HEK293 (cell line): ENCODE results near the gene NPTX1.

Experiments used
- BCL11B ChIP-seq: fragments of 450-650 bp; formaldehyde crosslinking; IDR thresholded peaks from 2 replicates; pipeline ENCODE4 v1.5.1; 2016; ENCODE audit warnings: low read depth, missing biosample characterization, missing genetic modification characterization
- GLIS1 ChIP-seq: fragments of 450-650 bp; formaldehyde crosslinking; IDR thresholded peaks from 2 replicates; pipeline ENCODE4 v1.5.1; 2016; ENCODE audit warnings: missing biosample characterization, missing genetic modification characterization
- HOXD13 ChIP-seq: sonication (generic); formaldehyde crosslinking; IDR thresholded peaks from 2 replicates; pipeline ENCODE4 v1.8.0; 2022; ENCODE audit warnings: missing genetic modification reagents, borderline replicate concordance
- KLF10 ChIP-seq: fragments of 450-650 bp; IDR thresholded peaks from 2 replicates; pipeline ENCODE4 v1.5.1; 2018; ENCODE audit warnings: missing biosample characterization, mild to moderate bottlenecking, missing genetic modification characterization
- KLF17 ChIP-seq: fragments of 450-650 bp; formaldehyde crosslinking; IDR thresholded peaks from 2 replicates; pipeline ENCODE4 v1.5.1; 2016; ENCODE audit warnings: missing biosample characterization, missing genetic modification characterization
- MEIS1 ChIP-seq: sonication (generic); formaldehyde crosslinking; IDR thresholded peaks from 2 replicates; pipeline ENCODE4 v1.8.1; 2022; ENCODE audit warnings: missing genetic modification reagents, mild to moderate bottlenecking, borderline replicate concordance
- PRDM1 ChIP-seq: fragments of 450-650 bp; formaldehyde crosslinking; IDR thresholded peaks from 2 replicates; pipeline ENCODE4; 2016; ENCODE audit warnings: missing biosample characterization, missing genetic modification characterization
- PRDM10 ChIP-seq: fragments of 450-650 bp; formaldehyde crosslinking; IDR thresholded peaks from 2 replicates; pipeline ENCODE4 v1.5.1; 2016; ENCODE audit warnings: missing biosample characterization, missing genetic modification characterization
- RBAK ChIP-seq: fragments of 450-650 bp; formaldehyde crosslinking; IDR thresholded peaks from 2 replicates; pipeline ENCODE4 v1.5.1; 2016; ENCODE audit warnings: missing biosample characterization, missing genetic modification characterization
- ZBTB17 ChIP-seq: fragments of 450-650 bp; formaldehyde crosslinking; IDR thresholded peaks from 2 replicates; pipeline ENCODE4 v1.5.1; 2016; ENCODE audit warnings: missing biosample characterization, missing genetic modification characterization
- ZBTB48 ChIP-seq: fragments of 450-650 bp; formaldehyde crosslinking; IDR thresholded peaks from 2 replicates; pipeline ENCODE4 v1.5.1; 2016; ENCODE audit warnings: missing biosample characterization, missing genetic modification characterization
- ZIC2 ChIP-seq: fragments of 450-650 bp; formaldehyde crosslinking; IDR thresholded peaks from 2 replicates; pipeline ENCODE4 v1.5.1; 2016; ENCODE audit warnings: missing biosample characterization, missing genetic modification characterization
- ZNF155 ChIP-seq: fragments of 450-650 bp; formaldehyde crosslinking; IDR thresholded peaks from 2 replicates; pipeline ENCODE4 v1.5.1; 2016; ENCODE audit warnings: missing biosample characterization, missing genetic modification characterization
- ZNF169 ChIP-seq: fragments of 450-650 bp; formaldehyde crosslinking; IDR thresholded peaks from 2 replicates; pipeline ENCODE4 v1.5.1; 2016; ENCODE audit warnings: missing biosample characterization, missing genetic modification characterization
- ZNF184 ChIP-seq: fragments of 450-650 bp; IDR thresholded peaks from 2 replicates; pipeline ENCODE4 v1.5.1; 2018; ENCODE audit warnings: missing biosample characterization, mild to moderate bottlenecking, missing genetic modification characterization
- ZNF202 ChIP-seq: fragments of 450-650 bp; formaldehyde crosslinking; IDR thresholded peaks from 2 replicates; pipeline ENCODE4 v1.5.1; 2016; ENCODE audit warnings: missing biosample characterization, missing genetic modification characterization, borderline replicate concordance
- ZNF302 ChIP-seq: fragments of 450-650 bp; formaldehyde crosslinking; IDR thresholded peaks from 2 replicates; pipeline ENCODE4 v1.5.1; 2016; ENCODE audit warnings: missing biosample characterization, missing genetic modification characterization, low read depth
- ZNF324 ChIP-seq: fragments of 450-650 bp; formaldehyde crosslinking; IDR thresholded peaks from 2 replicates; pipeline ENCODE4 v1.5.1; 2016; ENCODE audit warnings: missing biosample characterization, missing genetic modification characterization
- ZNF398 ChIP-seq: fragments of 450-650 bp; formaldehyde crosslinking; IDR thresholded peaks from 2 replicates; pipeline ENCODE4 v1.5.1; 2017; ENCODE audit warnings: missing biosample characterization, missing genetic modification characterization
- ZNF416 ChIP-seq: fragments of 450-650 bp; formaldehyde crosslinking; IDR thresholded peaks from 2 replicates; pipeline ENCODE4 v1.5.1; 2016; ENCODE audit warnings: missing biosample characterization, missing genetic modification characterization
- ZNF426 ChIP-seq: fragments of 450-650 bp; formaldehyde crosslinking; IDR thresholded peaks from 2 replicates; pipeline ENCODE4 v1.5.1; 2017; ENCODE audit warnings: missing biosample characterization, missing genetic modification characterization, mild to moderate bottlenecking, inconsistent platforms, moderate library complexity
- ZNF449 ChIP-seq: fragments of 450-650 bp; formaldehyde crosslinking; IDR thresholded peaks from 2 replicates; pipeline ENCODE4 v1.5.1; 2017; ENCODE audit warnings: missing biosample characterization, mild to moderate bottlenecking, missing genetic modification characterization, moderate library complexity
- ZNF510 ChIP-seq: fragments of 450-650 bp; formaldehyde crosslinking; IDR thresholded peaks from 2 replicates; pipeline ENCODE4 v1.5.1; 2018; ENCODE audit warnings: mild to moderate bottlenecking, missing genetic modification characterization, missing biosample characterization; ENCODE audit not compliant: insufficient replicate concordance
- ZNF549 ChIP-seq: fragments of 450-650 bp; IDR thresholded peaks from 2 replicates; pipeline ENCODE4 v1.5.1; 2018; ENCODE audit warnings: missing biosample characterization, missing genetic modification characterization, mild to moderate bottlenecking, inconsistent platforms, moderate library complexity
- ZNF624 ChIP-seq: fragments of 450-650 bp; formaldehyde crosslinking; IDR thresholded peaks from 2 replicates; pipeline ENCODE4 v1.5.1; 2017; ENCODE audit warnings: missing biosample characterization, missing genetic modification characterization
- ZNF768 ChIP-seq: fragments of 450-650 bp; formaldehyde crosslinking; IDR thresholded peaks from 2 replicates; pipeline ENCODE4 v1.5.1; 2018; ENCODE audit warnings: missing biosample characterization, mild to moderate bottlenecking, missing genetic modification characterization
- ZNF843 ChIP-seq: fragments of 450-650 bp; formaldehyde crosslinking; IDR thresholded peaks from 2 replicates; pipeline ENCODE4 v1.5.1; 2016; ENCODE audit warnings: missing biosample characterization, missing genetic modification characterization
- ZSCAN16 ChIP-seq: fragments of 450-650 bp; formaldehyde crosslinking; IDR thresholded peaks from 2 replicates; pipeline ENCODE4 v1.5.1; 2016; ENCODE audit warnings: missing biosample characterization, missing genetic modification characterization
- ZSCAN23 ChIP-seq: fragments of 450-650 bp; formaldehyde crosslinking; IDR thresholded peaks from 2 replicates; pipeline ENCODE4 v1.5.1; 2016; ENCODE audit warnings: missing biosample characterization, missing genetic modification characterization
- TF ChIP-seq, protein P1 (sequence below): fragments of 450-650 bp; formaldehyde crosslinking; IDR thresholded peaks from 2 replicates; pipeline ENCODE4 v1.5.1; 2017; ENCODE audit warnings: missing biosample characterization, missing genetic modification characterization
- TF ChIP-seq, protein P2 (sequence below): fragments of 450-650 bp; formaldehyde crosslinking; IDR thresholded peaks from 2 replicates; pipeline ENCODE4 v1.5.1; 2016; ENCODE audit warnings: missing biosample characterization, missing genetic modification characterization

Gene NPTX1

DNA sequence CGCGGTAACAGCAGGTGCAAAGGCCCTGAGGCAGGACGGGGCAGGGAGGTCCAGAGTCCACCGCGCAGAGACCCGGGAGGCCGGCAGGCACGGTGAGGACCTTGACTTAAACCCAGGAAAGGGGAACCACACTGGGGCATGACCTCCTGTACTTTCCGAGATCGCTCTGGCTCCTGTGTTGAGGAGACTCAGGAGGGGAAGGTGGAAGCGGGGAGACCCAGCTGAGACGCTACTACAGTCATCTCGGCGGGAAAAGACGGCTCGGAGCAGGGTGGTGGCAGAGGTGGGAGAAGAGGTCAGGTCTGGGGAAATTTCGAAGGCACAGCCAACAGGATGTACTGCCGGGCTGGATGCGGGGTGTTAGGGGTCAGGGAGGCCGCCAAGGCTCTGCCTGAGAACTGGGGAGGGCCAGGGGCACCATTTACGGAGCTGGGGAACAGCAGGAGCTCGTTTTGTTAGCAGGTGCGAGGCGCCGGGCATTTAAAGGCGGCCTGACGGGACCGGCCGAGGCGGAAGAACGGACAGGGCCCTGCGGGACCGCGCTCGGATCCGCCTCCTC is 22.3 kb downstream of the NPTX1 start (continued):
- TF ChIP-seq PRDM1 (tag by site-specific recombination) = no peak
- peak; percentile 11; the same call in 1 of the 2 replicates for TF ChIP-seq ZNF449 (tag by site-specific recombination)
- no peak for TF ChIP-seq ZNF510 (tag by site-specific recombination)
- TF ChIP-seq ZNF624 (tag by site-specific recombination) = no peak
- TF ChIP-seq ZSCAN16 (tag by site-specific recombination) = 0 out of 2 replicates have a peak, but pooled peaks have one; percentile 20
- no peak for TF ChIP-seq ZNF202 (tag by site-specific recombination)
- TF ChIP-seq RBAK = no peak
- TF ChIP-seq ZNF398 (tag by site-specific recombination) = no peak
- TF ChIP-seq HOXD13 (CRISPR knock-in tag) = no peak
- TF ChIP-seq ZNF768 (tag by site-specific recombination) = no peak
- 0 out of 2 replicates have a peak, but pooled peaks have one; percentile 8 for TF ChIP-seq ZNF843 (tag by site-specific recombination)
- no peak for TF ChIP-seq KLF17
- no peak for TF ChIP-seq ZNF549 (tag by site-specific recombination)
- no peak for TF ChIP-seq ZNF184 (tag by site-specific recombination)
- TF ChIP-seq BCL11B (tag by site-specific recombination) = 0 out of 2 replicates have a peak, but pooled peaks have one; percentile 59
- TF ChIP-seq ZNF416 = no peak
- TF ChIP-seq PRDM10 (tag by site-specific recombination) = no peak
- no peak; the same call in 1 of the 2 replicates for TF ChIP-seq ZSCAN23
- TF ChIP-seq ZNF426 = no peak
- no peak for TF ChIP-seq ZNF169 (tag by site-specific recombination)
- TF ChIP-seq KLF10 = no peak
- TF ChIP-seq MEIS1 (CRISPR knock-in tag) = no peak
- TF ChIP-seq ZIC2 = no peak
- no peak for TF ChIP-seq GLIS1 (tag by site-specific recombination)
- no peak for TF ChIP-seq ZNF302
- TF ChIP-seq ZNF324 (tag by site-specific recombination) = no peak; the same call in 1 of the 2 replicates
- no peak for TF ChIP-seq ZBTB17 (tag by site-specific recombination)
- TF ChIP-seq, protein P1, sequence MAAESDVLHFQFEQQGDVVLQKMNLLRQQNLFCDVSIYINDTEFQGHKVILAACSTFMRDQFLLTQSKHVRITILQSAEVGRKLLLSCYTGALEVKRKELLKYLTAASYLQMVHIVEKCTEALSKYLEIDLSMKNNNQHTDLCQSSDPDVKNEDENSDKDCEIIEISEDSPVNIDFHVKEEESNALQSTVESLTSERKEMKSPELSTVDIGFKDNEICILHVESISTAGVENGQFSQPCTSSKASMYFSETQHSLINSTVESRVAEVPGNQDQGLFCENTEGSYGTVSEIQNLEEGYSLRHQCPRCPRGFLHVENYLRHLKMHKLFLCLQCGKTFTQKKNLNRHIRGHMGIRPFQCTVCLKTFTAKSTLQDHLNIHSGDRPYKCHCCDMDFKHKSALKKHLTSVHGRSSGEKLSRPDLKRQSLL = no peak
- no peak for TF ChIP-seq ZNF155
- peak; percentile 48; the same call in 1 of the 2 replicates for TF ChIP-seq ZBTB48 (tag by site-specific recombination)
- TF ChIP-seq, protein P2, sequence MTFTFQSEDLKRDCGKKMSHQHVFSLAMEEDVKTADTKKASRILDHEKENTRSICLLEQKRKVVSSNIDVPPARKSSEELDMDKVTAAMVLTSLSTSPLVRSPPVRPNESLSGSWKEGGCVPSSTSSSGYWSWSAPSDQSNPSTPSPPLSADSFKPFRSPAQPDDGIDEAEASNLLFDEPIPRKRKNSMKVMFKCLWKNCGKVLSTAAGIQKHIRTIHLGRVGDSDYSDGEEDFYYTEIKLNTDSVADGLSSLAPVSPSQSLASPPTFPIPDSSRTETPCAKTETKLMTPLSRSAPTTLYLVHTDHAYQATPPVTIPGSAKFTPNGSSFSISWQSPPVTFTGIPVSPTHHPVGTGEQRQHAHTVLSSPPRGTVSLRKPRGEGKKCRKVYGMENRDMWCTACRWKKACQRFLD (tag by site-specific recombination) = no peak
